SK-N-SH (cell line): ENCODE results near the gene HEXD. TPM values are rescaled to one million over a fixed set of nuclear protein-coding genes. Genes with fewer than 3 reads are reported as not detected.

ENCODE experiments used
- CTCF ChIA-PET: fragments of 300-600, 350-600 bp; formaldehyde crosslinking; extraction: SDS; loops from one replicate; lab custom pipeline; 2021; lab: Yijun Ruan, JAX
- POLR2A ChIA-PET: fragments of 350-600 bp; sonication (Branson Sonifier 250); formaldehyde crosslinking; extraction: SDS; loops from one replicate; lab custom pipeline; 2020; ENCODE audit warnings: antibody characterized with exemption, inconsistent platforms; lab: Yijun Ruan, JAX
- DNase-seq: peaks from one replicate; pipeline ENCODE4 v3.0.0; 2012
- H2AFZ ChIP-seq: fragments of 200-600 bp; sonication (generic); 2 replicates; pipeline ENCODE4 v1.8.1; 2016; ENCODE audit warnings: antibody characterized with exemption, mild to moderate bottlenecking, low read depth
- H3F3A ChIP-seq: fragments of 200-600 bp; sonication (generic); replicated peaks from 2 replicates; pipeline ENCODE3; 2016; ENCODE audit warnings: antibody characterized with exemption, mild to moderate bottlenecking; ENCODE audit not compliant: insufficient read depth
- H3K27ac ChIP-seq, 2 experiments: fragments of 200-500 bp in 1 of 2; fragments of 200-600 bp in 1 of 2; sonication (Bioruptor generic) in 1 of 2; sonication (generic), shearing (Covaris generic) in 1 of 2; 2 replicates each; pipeline versions ENCODE4 v1.5.1 to v1.6.1; 2014 to 2016; ENCODE audit warnings: low read depth in 2 of 2, inconsistent platforms in 1 of 2, low read length in 1 of 2, mild to moderate bottlenecking in 1 of 2, mixed read lengths in 1 of 2
- H3K27me3 ChIP-seq: fragments of 200-600 bp; sonication (generic), shearing (Covaris generic); 2 replicates; pipeline ENCODE4 v1.6.1; 2016; ENCODE audit warnings: mixed run types; ENCODE audit not compliant: insufficient read depth
- H3K36me3 ChIP-seq, 2 experiments: fragments of 200-500 bp in 1 of 2; fragments of 200-600 bp in 1 of 2; sonication (Bioruptor generic) in 1 of 2; sonication (generic) in 1 of 2; replicated peaks in 1 of 2; 2 replicates each; pipeline versions ENCODE3 to v1.5.1; 2014 to 2016; ENCODE audit warnings: low read length in 1 of 2, mild to moderate bottlenecking in 1 of 2; ENCODE audit not compliant: insufficient read depth in 2 of 2, control insufficient read depth in 1 of 2
- H3K4me1 ChIP-seq, 2 experiments: fragments of 200-500 bp in 1 of 2; fragments of 200-600 bp in 1 of 2; sonication (Bioruptor generic) in 1 of 2; sonication (generic), shearing (Covaris generic) in 1 of 2; 2 replicates each; pipeline versions ENCODE4 v1.5.1 to v1.6.1; 2014 to 2016; ENCODE audit warnings: low read depth in 1 of 2, low read length in 1 of 2, mixed run types in 1 of 2; ENCODE audit not compliant: insufficient read depth in 2 of 2, control insufficient read depth in 1 of 2
- H3K4me2 ChIP-seq: fragments of 200-600 bp; sonication (generic), shearing (Covaris generic); 2 replicates; pipeline ENCODE4 v1.6.1; 2017; ENCODE audit warnings: mixed run types
- H3K4me3 ChIP-seq, 2 experiments: fragments of 200-500 bp in 1 of 2; fragments of 200-600 bp in 1 of 2; sonication (Bioruptor generic) in 1 of 2; sonication (generic), shearing (Covaris generic) in 1 of 2; 2 replicates each; pipeline versions ENCODE4 v1.5.1 to v1.8.1; 2014 to 2016; ENCODE audit warnings: low read depth in 2 of 2, inconsistent platforms in 1 of 2, low read length in 1 of 2, mild to moderate bottlenecking in 1 of 2, mixed read lengths in 1 of 2, moderate library complexity in 1 of 2
- H3K79me2 ChIP-seq: fragments of 200-600 bp; sonication (generic); 2 replicates; pipeline ENCODE4 v1.8.1; 2017; ENCODE audit warnings: mild to moderate bottlenecking; ENCODE audit not compliant: insufficient read depth
- H3K9ac ChIP-seq: fragments of 200-600 bp; sonication (generic); 2 replicates; pipeline ENCODE4 v1.6.1; 2017; ENCODE audit warnings: mixed run types
- H3K9me2 ChIP-seq: fragments of 200-600 bp; sonication (generic); 2 replicates; pipeline ENCODE4 v1.6.1; 2017; ENCODE audit warnings: mixed run types
- H3K9me3 ChIP-seq: fragments of 200-600 bp; sonication (generic); 2 replicates; pipeline ENCODE4 v1.6.1; 2017; ENCODE audit warnings: mixed run types, mild to moderate bottlenecking, moderate library complexity
- H4K20me1 ChIP-seq: fragments of 200-600 bp; sonication (generic); 2 replicates; pipeline ENCODE4 v1.6.1; 2017; ENCODE audit warnings: mild to moderate bottlenecking, mixed run types; ENCODE audit not compliant: insufficient read depth
- CHD2 ChIP-seq: fragments of 150-350 bp; IDR thresholded peaks from 2 replicates; pipeline ENCODE4 v1.6.1; 2018; ENCODE audit warnings: low read length; ENCODE audit not compliant: partially characterized antibody
- EP300 ChIP-seq, 2 experiments: IDR thresholded peaks; 2 replicates each; pipeline versions ENCODE4 v1.4.0 to v1.6.1; 2012; ENCODE audit warnings: borderline replicate concordance in 1 of 2, low read depth in 1 of 2, low read length in 1 of 2
- FOSL2 ChIP-seq: IDR thresholded peaks from 2 replicates; pipeline ENCODE4 v1.4.0; 2012; ENCODE audit warnings: low read depth, mild to moderate bottlenecking, moderate library complexity, borderline replicate concordance
- NRF1 ChIP-seq: IDR thresholded peaks from 2 replicates; pipeline ENCODE4 v1.6.1; 2012; ENCODE audit warnings: low read depth, mild to moderate bottlenecking, low read length
- SMC3 ChIP-seq: IDR thresholded peaks from 2 replicates; pipeline ENCODE4 v1.6.1; 2012; ENCODE audit warnings: low read depth, low read length, improper control_type of control experiment
- TAF1 ChIP-seq: IDR thresholded peaks from 2 replicates; pipeline ENCODE4 v1.6.1; 2012; ENCODE audit warnings: low read depth, mild to moderate bottlenecking, low read length, moderate library complexity, borderline replicate concordance
- WGBS: methylation state at CpG from one replicate; pipeline ENCODE4 v1.1.6; 2017; ENCODE audit warnings: low lambda C conversion rate; 5-methylcytosine and 5-hydroxymethylcytosine counted together
- polyA plus RNA-seq, 3 experiments: library from polyadenylated mRNA; depleted of rRNA; stranded (reverse); fragments of >200 nt; gene quantifications; 2 replicates each; pipeline ENCODE4 v1.2.3, GENCODE V29; 2012
- TF ChIP-seq, protein P1 (sequence below): fragments of 150-350 bp; IDR thresholded peaks from 2 replicates; pipeline ENCODE4 v1.6.1; 2016; ENCODE audit warnings: mild to moderate bottlenecking, low read depth, low read length
- TF ChIP-seq, protein P2 (sequence below): IDR thresholded peaks from 2 replicates; pipeline ENCODE4; 2012

HEXD gene
- polyA plus RNA-seq, 1 of the 3 experiments (the other 2 are of a cell fraction) = 38.8 TPM

DNA sequence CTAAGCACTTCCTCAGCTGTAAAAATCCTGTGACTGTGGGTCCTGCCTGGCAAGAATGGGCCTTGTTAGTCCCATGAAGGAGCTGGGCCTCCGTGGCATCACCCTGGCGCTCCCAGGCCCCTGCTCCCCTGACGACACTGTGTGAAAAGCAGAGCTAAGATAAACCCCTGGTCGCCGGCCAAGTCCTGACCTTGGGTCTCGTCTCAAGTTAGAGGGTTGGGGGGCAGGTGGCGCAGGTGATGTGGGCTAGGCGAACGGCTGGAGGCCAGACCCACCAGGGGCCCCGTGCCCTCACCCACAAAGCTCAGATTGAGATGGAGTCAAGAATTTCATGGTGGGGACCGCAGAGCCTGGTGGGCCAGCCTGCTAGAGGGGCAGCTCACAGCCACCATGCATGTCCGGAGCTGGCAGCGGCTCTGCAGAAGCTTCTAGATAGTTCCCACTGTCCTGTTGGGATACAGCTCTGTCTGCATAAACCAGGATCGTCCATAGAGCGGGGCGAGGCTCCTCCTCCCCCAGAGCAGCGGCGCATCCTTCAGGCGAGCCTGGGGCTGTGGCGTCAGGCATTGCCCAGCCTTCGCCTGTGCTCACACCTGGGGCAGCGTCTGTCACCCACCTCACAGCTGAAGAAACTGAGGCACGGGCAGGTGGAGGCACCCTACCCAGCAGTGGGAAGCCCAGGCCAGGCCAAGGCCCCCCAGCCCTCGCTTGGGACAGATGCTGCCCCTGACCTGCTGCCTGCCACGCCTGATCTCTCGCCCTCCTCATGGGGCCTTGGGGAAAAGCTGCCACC is 20.4 kb downstream of the HEXD start:
- no peaks in the 10 kb centered on the region for H3K9me3 ChIP-seq
- no peak overlapping the region for H3K4me3 ChIP-seq
- POLR2A ChIA-PET = no interaction called here
- peaks cover 7 to 30% of the 10 kb centered on the region in 2 experiments for H3K36me3 ChIP-seq
- CTCF ChIA-PET = interaction anchor here (0.6 to 0.8 kb wide), 3 partner anchors 14 to 91 kb away, joined by 3 to 4 read pairs (median 3); no protein-coding TSS in a partner anchor
- H3K4me2 ChIP-seq = no peak overlapping the region
- no peak overlapping the region for H3K27ac ChIP-seq
- H2AFZ ChIP-seq = no peak overlapping the region
- TF ChIP-seq NRF1 (no peak), EP300 (IDR thresholded peaks at IDR 0.05; ENCODE audit: borderline replicate concordance in 1 of 2, low read depth in 1 of 2, low read length in 1 of 2) (no peak), CHD2 (no peak), FOSL2 (no peak), SMC3 (no peak), TAF1 (no peak)
- TF ChIP-seq, protein P1, sequence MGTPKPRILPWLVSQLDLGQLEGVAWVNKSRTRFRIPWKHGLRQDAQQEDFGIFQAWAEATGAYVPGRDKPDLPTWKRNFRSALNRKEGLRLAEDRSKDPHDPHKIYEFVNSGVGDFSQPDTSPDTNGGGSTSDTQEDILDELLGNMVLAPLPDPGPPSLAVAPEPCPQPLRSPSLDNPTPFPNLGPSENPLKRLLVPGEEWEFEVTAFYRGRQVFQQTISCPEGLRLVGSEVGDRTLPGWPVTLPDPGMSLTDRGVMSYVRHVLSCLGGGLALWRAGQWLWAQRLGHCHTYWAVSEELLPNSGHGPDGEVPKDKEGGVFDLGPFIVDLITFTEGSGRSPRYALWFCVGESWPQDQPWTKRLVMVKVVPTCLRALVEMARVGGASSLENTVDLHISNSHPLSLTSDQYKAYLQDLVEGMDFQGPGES = no peak
- H3K79me2 ChIP-seq = no peaks in the 10 kb centered on the region
- H3K4me1 ChIP-seq = no peaks in the 10 kb centered on the region; a peak in 1 of 4 replicates
- H3F3A ChIP-seq = peaks cover 12% of the 10 kb centered on the region
- H3K9me2 ChIP-seq = no peaks in the 10 kb centered on the region
- DNase-seq = no peak
- peaks cover 13% of the 10 kb centered on the region; the same call in 1 of the 2 replicates for H4K20me1 ChIP-seq
- no peak overlapping the region for H3K9ac ChIP-seq
- 92% methylated on average over 22 of the region's 26 CpGs for WGBS
- no peaks in the 10 kb centered on the region for H3K27me3 ChIP-seq

DNA sequence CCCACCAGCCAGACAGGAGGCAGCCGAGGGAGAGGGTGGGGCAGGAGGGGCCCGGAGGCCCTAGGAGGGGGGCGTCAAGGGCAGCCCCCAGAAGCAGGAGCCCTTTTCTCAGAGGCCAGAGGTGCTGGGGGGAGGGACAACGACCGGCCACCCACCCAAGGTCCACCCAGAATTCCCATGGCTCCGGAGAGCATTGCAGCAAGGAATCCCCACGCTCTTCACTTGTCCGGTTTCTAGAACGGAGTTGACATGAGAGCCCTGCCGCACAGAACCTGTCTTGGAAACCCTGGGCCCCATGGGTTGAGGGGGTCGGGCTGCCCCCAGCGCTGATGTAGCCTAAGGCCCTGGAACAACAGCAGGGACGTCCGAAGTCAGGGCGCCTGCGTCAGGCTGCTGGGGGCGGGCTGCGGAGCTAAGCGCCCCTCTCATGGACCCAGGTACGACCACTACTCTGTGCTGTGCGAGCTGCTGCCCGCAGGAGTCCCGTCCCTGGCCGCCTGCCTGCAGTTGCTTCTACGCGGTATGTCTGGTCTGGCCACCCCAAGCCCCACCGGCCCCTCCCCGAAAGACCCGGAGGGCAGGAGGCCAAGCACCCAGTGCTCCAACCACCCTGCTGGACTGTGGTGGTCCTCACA is 21.2 kb downstream of the HEXD start:
- Histone ChIP-seq H3K36me3 (peaks cover 7 to 38% of the 10 kb centered on the region in 2 experiments), H3K79me2 (no peaks in the 10 kb centered on the region), H3K9me3 (no peaks in the 10 kb centered on the region), H3K9ac (no peak overlapping the region), H3K9me2 (no peaks in the 10 kb centered on the region), H2AFZ (no peak overlapping the region), H4K20me1 (peaks cover 13% of the 10 kb centered on the region; the same call in 1 of the 2 replicates), H3K4me2 (no peak overlapping the region), H3F3A (peaks cover 12% of the 10 kb centered on the region), H3K27ac (no peak overlapping the region), H3K4me3 (no peak overlapping the region), H3K4me1 (no peaks in the 10 kb centered on the region; a peak in 1 of 4 replicates), H3K27me3 (no peaks in the 10 kb centered on the region)
- 89% methylated on average over 18 of the region's 29 CpGs for WGBS
- ChIA-PET POLR2A (no interaction called here), CTCF (interaction anchor here (0.8 to 1.6 kb wide), 2 partner anchors 11 to 24 kb away, joined by 3 read pairs; no protein-coding TSS in a partner anchor)
- DNase-seq = peak; percentile 48
- TF ChIP-seq, protein P2, sequence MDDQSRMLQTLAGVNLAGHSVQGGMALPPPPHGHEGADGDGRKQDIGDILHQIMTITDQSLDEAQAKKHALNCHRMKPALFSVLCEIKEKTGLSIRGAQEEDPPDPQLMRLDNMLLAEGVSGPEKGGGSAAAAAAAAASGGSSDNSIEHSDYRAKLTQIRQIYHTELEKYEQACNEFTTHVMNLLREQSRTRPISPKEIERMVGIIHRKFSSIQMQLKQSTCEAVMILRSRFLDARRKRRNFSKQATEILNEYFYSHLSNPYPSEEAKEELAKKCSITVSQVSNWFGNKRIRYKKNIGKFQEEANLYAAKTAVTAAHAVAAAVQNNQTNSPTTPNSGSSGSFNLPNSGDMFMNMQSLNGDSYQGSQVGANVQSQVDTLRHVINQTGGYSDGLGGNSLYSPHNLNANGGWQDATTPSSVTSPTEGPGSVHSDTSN = no peak
